Peyer's patch (tissue), 4 donors: ENCODE data around the gene ESD.

Experiments
- CTCF ChIP-seq, 6 experiments: fragments of 450-650 bp in 4 of 6; fragments of 200-600 bp in 2 of 6; sonication (generic) in 1 of 6; IDR thresholded peaks; one replicate each; pipeline ENCODE4 v1.5.1; 2017 to 2019; ENCODE audit warnings: antibody characterized with exemption in 6 of 6, mild to moderate bottlenecking in 3 of 6, moderate library complexity in 1 of 6
- POLR2A ChIP-seq, 2 donors: fragments of 450-650 bp; IDR thresholded peaks; one replicate each; pipeline ENCODE4 v1.5.1; 2017; ENCODE audit warnings: antibody characterized with exemption in 2 of 2, mild to moderate bottlenecking in 2 of 2, moderate library complexity in 2 of 2

GRCh38 chr13:46738055-46738454, 58.9 kb downstream of the ESD start:
- TF ChIP-seq CTCF (IDR thresholded peaks at IDR 0.05): no peak
- TF ChIP-seq POLR2A (IDR thresholded peaks at IDR 0.05): no peak
